Skeletal muscle cell (primary cell): Measurements from ENCODE around the gene KRTAP4-9.
"Not testable (repeated sequence)": the region's sequence is repeated elsewhere in the genome, so short reads cannot be mapped to it uniquely, and the experiment has no call there.

ENCODE experiments used
- DNase-seq: peaks from one replicate; pipeline ENCODE4 v3.0.0-alpha.2; 2010; ENCODE audit warnings: low read depth
- H3K4me3 ChIP-seq: 2 replicates; pipeline ENCODE4 v1.5.1; 2011; ENCODE audit warnings: low read depth, mild to moderate bottlenecking, control low read depth, low read length, moderate library complexity

KRTAP4-9 gene

DNA sequence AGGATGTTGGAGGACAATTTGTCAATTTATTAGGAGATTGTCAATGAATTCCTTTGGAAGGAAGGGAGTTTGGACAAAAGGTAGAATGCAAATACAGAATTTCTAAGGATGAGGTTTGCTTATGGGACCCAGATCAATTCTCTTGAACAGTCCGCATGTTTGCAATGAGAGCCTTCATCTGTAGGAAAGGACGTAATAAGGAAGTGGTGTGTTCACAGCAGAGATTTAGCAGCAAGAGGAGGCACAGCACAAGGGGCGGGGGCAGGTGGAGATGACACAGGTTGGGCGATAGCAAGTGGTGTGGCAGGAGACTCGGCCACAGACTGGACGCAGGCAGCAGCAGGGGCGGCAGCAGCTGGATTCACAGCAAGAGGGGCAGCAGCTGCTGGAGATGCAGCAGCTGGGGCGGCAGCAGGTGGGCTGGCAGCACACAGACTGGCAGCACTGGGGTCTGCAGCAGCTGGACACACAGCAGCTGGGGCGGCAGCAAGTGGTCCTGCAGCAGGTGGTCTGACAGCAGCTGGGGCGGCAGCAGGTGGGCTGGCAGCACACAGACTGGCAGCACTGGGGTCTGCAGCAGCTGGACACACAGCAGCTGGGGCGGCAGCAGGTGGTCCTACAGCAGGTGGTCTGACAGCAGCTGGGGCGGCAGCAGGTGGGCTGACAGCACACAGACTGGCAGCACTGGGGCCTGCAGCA lies 18.3 kb downstream of the KRTAP4-9 start:
- not testable (repeated sequence) for H3K4me3 ChIP-seq, DNase-seq

DNA sequence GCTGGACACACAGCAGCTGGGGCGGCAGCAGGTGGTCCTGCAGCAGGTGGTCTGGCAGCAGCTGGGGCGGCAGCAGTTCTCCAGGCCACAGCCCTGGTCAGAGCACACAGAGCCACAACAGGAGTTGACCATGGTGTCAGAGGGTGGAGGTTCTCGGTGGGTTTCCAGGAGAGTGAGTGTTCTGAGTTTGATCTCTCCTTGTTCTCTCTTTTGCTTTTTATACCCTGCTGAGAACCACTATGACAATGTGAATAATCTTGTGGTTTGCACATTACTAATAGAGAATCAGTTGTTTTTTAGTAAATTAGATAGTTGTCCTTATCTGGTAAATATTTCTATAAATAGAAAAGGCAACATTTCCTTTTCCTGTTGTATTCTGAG lies 18.8 kb downstream of the KRTAP4-9 start, which contains the start of gene KRTAP4-12:
Gene KRTAP4-12, minus strand, starts transcription at position 192 of the 381 bp plus-strand sequence. Its CDS starts 60 bp downstream, at position 132.
- DNase-seq, H3K4me3 ChIP-seq: not testable (repeated sequence)

DNA sequence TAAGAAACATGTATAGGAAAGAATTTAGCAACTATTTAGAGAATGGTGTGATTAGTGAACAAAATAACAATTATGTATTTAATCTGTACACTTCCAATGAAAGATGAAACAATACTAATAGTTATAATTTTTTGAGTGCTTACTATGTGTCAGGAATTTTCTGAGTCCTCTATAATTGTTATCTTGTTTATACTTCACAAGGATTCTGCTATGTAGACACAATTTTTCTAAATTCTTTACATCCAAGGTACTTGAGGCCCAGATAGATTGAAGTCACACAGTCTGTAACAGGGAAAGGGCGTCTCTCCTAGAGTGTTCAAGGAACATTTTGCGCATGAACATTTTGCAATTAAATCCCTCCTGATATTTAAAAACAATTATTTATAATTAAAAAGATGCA lies 19.9 kb downstream of the KRTAP4-9 start:
- no peak overlapping the region for H3K4me3 ChIP-seq
- no peak for DNase-seq

DNA sequence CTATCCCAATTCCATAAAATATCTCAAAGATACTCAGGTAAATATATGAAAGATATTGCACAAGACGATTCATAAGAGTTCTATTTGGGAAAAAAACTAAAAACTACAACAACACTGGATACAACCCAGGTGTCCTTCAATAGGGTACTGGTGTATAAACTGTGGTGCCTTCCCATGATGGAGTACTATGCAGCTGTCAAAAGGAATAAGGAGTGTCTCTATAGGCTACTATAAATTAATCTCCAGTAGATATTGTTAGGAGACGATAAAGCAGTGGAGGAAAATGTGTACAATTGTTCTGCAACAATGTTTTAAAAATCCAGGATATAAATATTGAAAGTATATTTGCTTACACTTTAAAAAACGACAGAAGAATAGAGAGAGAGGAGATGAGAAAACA lies 21.2 kb downstream of the KRTAP4-9 start:
- no peak overlapping the region for H3K4me3 ChIP-seq

DNA sequence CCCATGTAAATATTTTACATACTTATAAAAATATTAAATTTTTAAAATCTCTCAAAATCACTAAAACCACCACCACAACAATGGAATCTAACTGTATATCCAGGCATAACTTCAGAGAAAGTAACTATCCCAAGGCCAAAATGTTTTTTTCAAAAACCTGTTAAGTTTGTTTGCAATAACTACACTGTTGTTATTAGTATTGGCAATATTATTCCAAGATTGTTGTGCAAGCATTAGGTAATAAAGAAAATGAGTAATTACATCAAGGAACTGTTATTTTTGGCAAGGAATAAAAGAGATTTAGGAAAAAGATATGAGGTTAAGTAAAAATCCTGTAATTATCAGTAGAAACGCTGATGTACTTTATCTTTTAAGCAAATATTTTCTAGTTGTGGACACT lies 22.2 kb downstream of the KRTAP4-9 start:
- no peak for DNase-seq
- H3K4me3 ChIP-seq = no peak overlapping the region

More for the DNA sequence above, 21.2 kb downstream of the KRTAP4-9 start:
- DNase-seq = no peak

DNA sequence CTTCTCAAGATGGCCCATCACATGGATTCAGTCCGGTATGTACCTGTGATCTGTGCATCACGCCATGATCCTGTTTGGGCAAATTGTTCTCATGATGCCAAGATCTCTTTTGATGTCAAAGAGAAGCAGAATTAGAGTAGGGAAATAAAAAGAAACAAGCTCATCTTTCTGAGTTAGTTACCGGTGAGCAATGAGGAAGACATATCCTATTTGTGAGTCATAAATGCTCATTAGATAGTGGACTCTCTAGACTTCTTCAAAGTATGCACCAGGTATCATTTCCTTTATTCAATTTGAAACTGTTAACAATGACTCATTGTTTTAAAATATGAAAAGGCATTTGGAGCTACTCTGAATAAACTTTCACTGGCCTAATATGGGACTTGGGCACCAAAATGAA lies 26.8 kb downstream of the KRTAP4-9 start:
- H3K4me3 ChIP-seq = no peak overlapping the region
- DNase-seq = no peak

DNA sequence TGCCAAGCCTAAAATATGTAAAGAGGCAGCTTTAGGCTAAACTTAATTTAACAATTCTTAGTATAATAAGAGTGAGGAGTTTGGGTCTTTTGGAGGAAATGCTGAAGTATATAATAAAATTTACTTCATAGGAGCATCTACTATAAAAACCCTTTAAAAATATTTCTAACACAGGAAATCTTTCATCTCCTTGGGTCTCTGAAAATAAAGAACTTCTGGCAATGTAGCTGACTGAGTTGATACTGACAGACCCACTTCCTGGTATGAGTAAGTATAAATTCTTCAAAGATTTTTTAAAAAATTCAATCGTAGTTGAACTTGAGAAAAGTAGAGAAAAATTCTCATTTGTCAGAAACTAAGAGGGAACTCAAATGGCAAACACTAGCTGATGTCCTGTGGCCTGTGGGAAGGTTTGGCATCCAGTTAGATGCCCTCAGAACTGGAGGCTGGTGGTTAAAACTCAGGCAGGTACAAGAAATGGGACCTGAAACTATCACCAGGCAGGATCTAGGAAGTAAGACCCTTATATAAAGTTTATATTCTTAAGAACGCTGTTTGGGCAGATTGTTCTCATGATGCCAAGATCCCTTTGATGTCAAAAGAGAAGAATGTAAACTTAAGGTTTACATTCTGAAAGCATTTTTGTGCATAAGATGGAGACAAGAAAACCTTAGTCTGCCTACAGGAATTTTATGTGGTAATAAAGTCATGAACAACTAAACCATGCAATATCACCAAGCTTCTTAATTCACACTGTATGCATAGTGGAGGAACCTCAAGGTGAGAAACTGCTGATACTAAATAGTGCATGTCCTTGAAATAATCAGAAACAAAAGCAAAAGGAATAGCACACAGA lies 28.9 kb downstream of the KRTAP4-9 start:
- DNase-seq = no peak
- no peak overlapping the region for H3K4me3 ChIP-seq

DNA sequence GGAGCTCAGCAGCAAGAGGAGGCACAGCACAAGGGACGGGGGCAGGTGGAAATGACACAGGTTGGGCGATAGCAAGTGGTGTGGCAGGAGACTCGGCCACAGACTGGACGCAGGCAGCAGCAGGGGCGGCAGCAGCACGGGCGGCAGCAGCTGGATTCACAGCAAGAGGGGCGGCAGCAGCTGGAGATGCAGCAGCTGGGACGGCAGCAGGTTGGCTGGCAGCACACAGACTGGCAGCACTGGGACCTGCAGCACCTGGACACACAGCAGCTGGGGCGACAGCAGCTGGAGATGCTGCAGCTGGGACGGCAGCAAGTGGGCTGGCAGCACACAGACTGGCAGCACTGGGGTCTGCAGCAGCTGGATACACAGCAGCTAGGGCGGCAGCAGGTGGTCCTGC lies 34.7 kb downstream of the KRTAP4-9 start:
- not testable (repeated sequence) for H3K4me3 ChIP-seq, DNase-seq

DNA sequence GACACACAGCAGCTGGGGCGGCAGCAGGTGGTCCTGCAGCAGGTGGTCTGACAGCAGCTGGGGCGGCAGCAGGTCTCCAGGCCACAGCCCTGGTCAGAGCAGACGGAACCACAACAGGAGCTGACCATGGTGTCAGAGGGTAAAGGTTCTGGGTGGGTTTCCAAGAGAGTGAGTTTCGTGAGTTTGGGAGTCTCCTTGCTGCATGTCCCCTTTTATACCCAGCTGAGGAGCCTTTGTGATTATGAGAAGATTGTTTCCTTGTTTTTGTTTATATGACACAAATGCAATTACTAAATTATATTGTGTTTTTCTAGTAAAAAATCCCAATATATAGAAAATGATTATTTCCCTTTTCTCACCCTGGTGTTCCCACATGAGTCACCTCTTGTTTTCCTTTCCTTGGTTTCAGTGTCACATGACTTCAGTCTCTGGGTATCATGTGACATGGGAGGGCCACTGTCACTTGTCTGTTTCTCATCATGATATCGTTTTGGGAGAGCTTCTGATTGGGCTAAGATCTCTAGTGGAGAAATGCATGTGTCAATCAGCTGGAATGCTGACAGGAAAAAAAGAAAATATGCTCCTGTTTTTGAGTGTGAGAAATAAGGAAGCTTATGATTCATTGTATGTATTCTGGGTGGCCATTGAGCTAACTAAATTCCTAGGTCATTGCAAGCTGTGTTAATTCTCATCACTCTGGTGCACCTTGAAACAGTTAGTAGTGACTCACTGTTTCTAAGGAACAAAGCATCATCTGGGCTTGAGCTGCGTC lies 35.4 kb downstream of the KRTAP4-9 start, which contains the start of gene KRTAP4-6:
Gene KRTAP4-6, minus strand, starts transcription at position 185 of the 772 bp plus-strand sequence. Its CDS starts 57 bp downstream, at position 128.
- no peak within 1 kb of the TSS for H3K4me3 ChIP-seq
- peak; percentile 69 for DNase-seq

DNA sequence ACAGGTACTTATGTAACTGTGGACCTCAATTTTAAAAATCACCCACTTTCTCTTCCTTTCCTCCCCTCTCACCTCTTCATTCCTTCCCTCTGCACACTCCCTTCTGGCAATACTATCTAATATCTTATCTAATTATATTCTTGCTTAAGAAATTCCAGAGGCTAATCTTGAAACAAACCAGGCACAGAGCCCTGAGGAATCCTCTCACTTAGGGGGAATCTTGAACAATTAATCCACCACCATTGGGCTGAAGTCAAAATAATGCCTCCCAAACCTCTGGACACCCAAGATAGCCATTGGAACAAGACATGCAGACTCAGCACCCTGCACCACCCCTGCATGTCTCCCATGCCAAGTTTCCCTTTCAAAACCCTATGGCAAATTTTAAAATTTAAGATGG lies 36.2 kb downstream of the KRTAP4-9 start:
- H3K4me3 ChIP-seq = no peak overlapping the region
- DNase-seq = no peak

DNA sequence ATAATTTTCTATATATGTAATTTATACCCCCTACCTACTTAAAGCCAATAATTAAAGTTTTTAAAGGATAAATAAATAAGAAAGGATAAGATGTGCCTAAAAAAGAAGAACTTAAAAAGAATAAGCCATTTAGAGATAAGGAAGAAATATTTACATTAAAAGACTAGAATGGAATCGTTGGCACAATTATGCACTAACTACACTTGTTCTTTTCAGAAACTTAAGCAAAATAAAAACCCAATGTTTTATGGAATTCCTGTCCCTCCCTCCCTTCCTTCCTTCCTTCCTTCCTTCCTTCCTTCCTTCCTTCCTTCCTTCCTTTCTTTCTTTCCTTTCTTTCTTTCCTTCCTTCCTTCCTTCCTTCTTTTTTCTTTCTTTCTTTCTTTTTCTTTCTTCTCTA lies 39.7 kb downstream of the KRTAP4-9 start:
- H3K4me3 ChIP-seq = no peak overlapping the region
- no peak for DNase-seq

DNA sequence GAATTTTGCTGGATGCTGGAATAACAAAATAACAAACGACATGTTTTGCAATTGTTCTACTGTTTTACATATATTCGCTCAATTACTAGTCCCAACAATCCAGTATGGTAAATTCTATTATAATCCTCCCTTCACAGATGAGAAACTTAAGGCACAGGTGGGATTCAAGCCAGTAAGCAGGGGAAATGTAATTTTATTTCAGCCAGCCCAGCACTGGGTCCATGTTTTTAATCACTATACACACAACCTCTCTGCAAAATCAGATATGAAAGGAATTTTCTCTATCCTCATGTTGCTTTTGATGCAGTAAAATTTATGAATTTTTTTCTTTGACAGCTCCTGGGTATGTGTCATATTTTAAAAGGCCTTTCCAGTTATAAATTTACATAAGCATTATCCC lies 40.1 kb downstream of the KRTAP4-9 start:
- no peak overlapping the region for H3K4me3 ChIP-seq
- no peak for DNase-seq

DNA sequence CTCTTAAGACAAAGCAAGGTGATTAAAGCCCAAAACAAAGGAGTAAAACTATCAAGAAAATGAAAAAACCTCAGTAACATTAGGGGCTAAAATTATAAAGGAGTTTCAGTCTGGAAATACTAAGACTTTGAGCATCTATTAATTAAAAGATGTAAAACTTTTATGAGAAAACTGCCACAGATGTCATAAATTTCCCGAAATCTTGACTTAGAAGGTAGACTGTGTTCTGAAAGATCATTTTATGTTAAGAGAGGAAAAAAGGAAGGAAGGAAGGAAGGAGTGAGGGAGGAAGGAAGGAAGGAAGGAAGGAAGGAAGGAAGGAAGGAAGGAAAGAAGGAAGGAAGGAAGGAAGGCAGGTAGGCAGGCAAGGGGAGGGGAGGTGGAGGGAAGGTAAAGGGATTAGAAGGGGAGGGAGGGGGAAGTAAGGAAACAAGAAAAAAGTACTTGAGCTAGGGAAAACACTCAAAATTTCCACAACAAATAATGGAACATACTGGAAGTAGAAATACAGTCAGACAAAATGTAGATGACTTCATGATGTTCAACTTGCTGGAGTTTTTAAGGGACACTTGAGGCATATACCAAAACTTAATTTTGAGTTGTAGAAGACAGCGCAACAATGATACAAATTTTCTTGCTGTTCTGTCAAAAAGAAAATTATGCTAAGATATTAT lies 42.5 kb downstream of the KRTAP4-9 start:
- H3K4me3 ChIP-seq = no peak overlapping the region
- DNase-seq = no peak

DNA sequence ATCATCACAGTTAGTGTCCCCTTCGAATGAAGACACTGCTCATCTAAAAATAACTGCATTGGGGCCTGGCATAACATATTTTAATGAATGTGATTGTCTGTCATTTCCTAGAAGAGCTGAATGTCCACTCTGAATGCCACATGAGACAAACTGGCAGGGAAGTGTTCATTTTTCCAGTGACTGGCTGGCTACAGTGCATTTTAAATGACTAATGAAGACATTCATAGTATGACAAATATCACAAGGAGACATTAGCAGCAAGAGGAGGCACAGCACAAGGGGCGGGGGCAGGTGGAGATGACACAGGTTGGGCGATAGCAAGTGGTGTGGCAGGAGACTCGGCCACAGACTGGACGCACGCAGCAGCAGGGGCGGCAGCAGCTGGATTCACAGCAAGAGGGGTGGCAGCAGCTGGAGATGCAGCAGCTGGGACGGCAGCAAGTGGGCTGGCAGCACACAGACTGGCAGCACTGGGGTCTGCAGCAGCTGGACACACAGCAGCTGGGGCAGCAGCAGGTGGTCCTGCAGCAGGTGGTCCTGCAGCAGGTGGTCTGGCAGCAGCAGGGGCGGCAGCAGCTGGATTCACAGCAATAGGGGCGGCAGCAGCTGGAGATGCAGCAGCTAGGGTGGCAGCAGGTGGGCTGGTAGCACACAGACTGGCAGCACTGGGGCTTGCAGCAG lies 43.9 kb downstream of the KRTAP4-9 start:
- not testable (repeated sequence) for DNase-seq

DNA sequence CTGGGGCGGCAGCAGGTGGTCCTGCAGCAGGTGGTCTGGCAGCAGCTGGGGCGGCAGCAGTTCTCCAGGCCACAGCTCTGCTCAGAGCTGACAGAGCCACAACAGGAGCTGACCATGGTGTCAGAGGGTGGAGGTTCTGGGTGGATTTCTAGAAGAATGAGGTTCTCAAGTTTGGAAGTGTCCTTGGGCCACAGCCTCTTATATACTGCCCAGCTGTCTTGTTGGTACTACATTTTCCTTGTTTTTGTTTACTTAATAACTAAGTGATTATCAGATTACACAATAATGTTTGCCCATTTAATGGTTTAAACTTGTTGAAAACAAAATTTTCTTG lies 44.4 kb downstream of the KRTAP4-9 start, which contains the start of gene KRTAP4-5:
Gene KRTAP4-5, minus strand, starts transcription at position 174 of the 334 bp plus-strand sequence. Its CDS starts 58 bp downstream, at position 116.
- H3K4me3 ChIP-seq = no peak within 1 kb of the TSS

More for the DNA sequence above, 43.9 kb downstream of the KRTAP4-9 start:
- H3K4me3 ChIP-seq = not testable (repeated sequence)

DNA sequence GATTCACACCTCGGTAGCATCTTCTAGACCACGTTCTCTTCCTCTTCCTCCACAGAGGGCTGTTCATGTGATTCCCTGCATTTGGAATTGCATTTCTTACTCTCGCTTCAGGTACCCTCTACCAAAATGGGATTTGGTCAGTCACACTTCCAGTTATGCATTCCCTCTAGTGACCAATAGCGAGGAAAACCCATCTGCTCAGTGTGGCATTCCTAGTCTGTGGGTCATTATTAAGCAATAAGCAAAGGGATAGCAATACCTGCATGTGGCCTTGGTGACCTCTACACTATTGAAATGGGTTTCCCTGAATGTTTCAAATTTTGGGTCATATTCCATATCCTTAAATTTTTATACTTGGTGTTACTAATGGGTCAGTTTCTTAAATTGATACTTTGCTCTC lies 44.8 kb downstream of the KRTAP4-9 start:
- DNase-seq = no peak
- no peak overlapping the region for H3K4me3 ChIP-seq

More for the DNA sequence above, 44.4 kb downstream of the KRTAP4-9 start, which contains the start of gene KRTAP4-5:
- DNase-seq = no peak

DNA sequence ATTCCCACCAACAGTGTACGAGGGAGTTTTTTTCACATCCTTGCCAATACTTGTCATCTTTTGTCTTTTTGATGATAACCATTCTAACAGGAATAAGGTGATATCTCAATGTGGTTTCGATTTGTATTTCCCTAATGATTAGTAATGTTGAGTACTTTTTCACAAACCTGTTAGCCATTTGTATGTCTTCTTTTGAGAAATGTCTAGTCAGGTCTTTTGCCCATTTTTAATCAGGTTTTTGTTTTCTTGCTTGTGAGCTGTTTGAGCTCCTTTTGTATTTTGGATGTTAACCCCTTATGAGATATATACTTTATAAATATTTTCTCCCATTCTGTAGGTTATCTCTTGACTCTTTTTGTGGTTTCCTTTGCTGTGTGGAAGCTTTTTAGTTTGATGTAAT lies 46.3 kb downstream of the KRTAP4-9 start:
- no peak overlapping the region for H3K4me3 ChIP-seq
- no peak for DNase-seq

DNA sequence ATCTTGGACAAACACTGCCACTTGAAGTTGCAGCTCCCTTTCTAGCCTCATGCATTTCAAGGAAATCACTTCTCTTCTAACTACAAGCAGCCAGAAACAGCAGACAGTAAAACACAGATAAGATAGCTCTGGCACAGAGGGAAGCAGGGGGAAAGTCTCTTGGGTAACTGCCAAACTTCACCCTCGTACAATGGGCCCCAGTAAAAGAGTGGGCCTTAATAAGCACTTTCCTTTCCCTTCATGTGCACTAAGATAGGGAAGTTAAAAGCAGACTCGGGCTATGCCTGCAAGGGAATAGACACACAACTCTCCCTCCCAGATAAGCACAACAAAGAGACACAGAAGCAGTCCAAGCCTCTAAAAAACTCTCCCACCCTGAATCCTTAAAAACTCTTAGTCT lies 48.7 kb downstream of the KRTAP4-9 start:
- H3K4me3 ChIP-seq = no peak overlapping the region
- DNase-seq = no peak
